K562 (cell line): ENCODE data around the gene TAF8. TPM values are rescaled to one million over a fixed set of nuclear protein-coding genes. Genes with fewer than 3 reads are reported as not detected.
A peak's percentile ranks its signal among the peaks of the same experiment; 100 is the strongest.

Source experiments
- BCL6 ChIP-seq: fragments of 250-450 bp; sonication (Bioruptor Pico); IDR thresholded peaks from 2 replicates; pipeline ENCODE4 v1.4.0; 2020
- DACH1 ChIP-seq: fragments of 450-650 bp; IDR thresholded peaks from 2 replicates; pipeline ENCODE4 v1.6.1; 2018; ENCODE audit not compliant: partially characterized antibody
- DNMT1 ChIP-seq: fragments of 450-650 bp; IDR thresholded peaks from 2 replicates; pipeline ENCODE4 v1.6.1; 2016; ENCODE audit warnings: antibody characterized with exemption, mild to moderate bottlenecking
- HOXB6 ChIP-seq: fragments of 250-450 bp; sonication (Bioruptor Pico); IDR thresholded peaks from 2 replicates; pipeline ENCODE4 v1.5.1; 2022; ENCODE audit warnings: mild to moderate bottlenecking, borderline replicate concordance
- HSF4 ChIP-seq: fragments of 250-450 bp; sonication (Bioruptor Pico); IDR thresholded peaks from 2 replicates; pipeline ENCODE4 v2.1.2; 2022; ENCODE audit warnings: mild to moderate bottlenecking, moderate library complexity, borderline replicate concordance
- KLF6 ChIP-seq: fragments of 250-450 bp; sonication (Bioruptor Pico); IDR thresholded peaks from 2 replicates; pipeline ENCODE4 v1.4.0; 2020; ENCODE audit warnings: mild to moderate bottlenecking, moderate library complexity, borderline replicate concordance
- MAFK ChIP-seq: IDR thresholded peaks from 2 replicates; pipeline ENCODE4 v1.6.1; 2011; ENCODE audit warnings: low read length, improper control_type of control experiment
- NCOA4 ChIP-seq: fragments of 450-650 bp; IDR thresholded peaks from 2 replicates; pipeline ENCODE4 v1.6.1; 2018; ENCODE audit warnings: mild to moderate bottlenecking; ENCODE audit not compliant: partially characterized antibody
- PRPF4 ChIP-seq: fragments of 200-400 bp; formaldehyde crosslinking; IDR thresholded peaks from one replicate; pipeline ENCODE4 v1.6.1; 2017; ENCODE audit warnings: low read length, low read depth, mild to moderate bottlenecking; ENCODE audit not compliant: insufficient read depth, poor library complexity, severe bottlenecking
- PTTG1 ChIP-seq: fragments of 450-650 bp; IDR thresholded peaks from 2 replicates; pipeline ENCODE4 v1.6.1; 2016; ENCODE audit warnings: low read depth, mild to moderate bottlenecking, missing genetic modification characterization, missing compliant biosample characterization
- RAD21 ChIP-seq, 2 experiments: fragments of 250-450 bp in 1 of 2; fragments of 450-650 bp in 1 of 2; sonication (Bioruptor Pico) in 1 of 2; formaldehyde crosslinking in 1 of 2; IDR thresholded peaks in 1 of 2; conservative IDR thresholded peaks in 1 of 2; 2 replicates each; pipeline versions ENCODE4 v1.4.0 to v1.8.0; 2020 to 2022; ENCODE audit warnings: mild to moderate bottlenecking in 2 of 2, moderate library complexity in 1 of 2
- ZFP30 ChIP-seq: fragments of 250-450 bp; sonication (Bioruptor Pico); IDR thresholded peaks from 2 replicates; pipeline ENCODE4 v1.8.0; 2022; ENCODE audit warnings: moderate library complexity, mild to moderate bottlenecking, inconsistent platforms, borderline replicate concordance
- ZNF324 ChIP-seq: fragments of 250-450 bp; sonication (Bioruptor Pico); IDR thresholded peaks from 2 replicates; pipeline ENCODE4 v1.4.0; 2020; ENCODE audit warnings: mild to moderate bottlenecking
- ZNF699 ChIP-seq: fragments of 250-450 bp; sonication (Bioruptor Pico); IDR thresholded peaks from 2 replicates; pipeline ENCODE4 v1.8.0; 2021; ENCODE audit warnings: mild to moderate bottlenecking, moderate library complexity; ENCODE audit not compliant: insufficient replicate concordance
- polyA plus RNA-seq, 8 experiments: library from polyadenylated mRNA; depleted of rRNA in 4 of 8; stranded (reverse) in 5 of 8; unstranded in 3 of 8; fragments of >200 nt; fragmentation: Nextera tagmentation in 2 of 8; fragmentation: Illumina TruSeq in 1 of 8; extraction: Ambion mirVana in 2 of 8; extraction: Trizol in 1 of 8; gene quantifications; 2 replicates each; pipeline versions ENCODE4 v1.2.1 to v1.2.3, GENCODE V29; 2011 to 2014; ENCODE audit warnings: inconsistent platforms in 1 of 8, missing spikeins in 1 of 8
- total RNA-seq, 7 experiments: library from RNA; depleted of rRNA in 6 of 7; stranded (reverse); fragments of >200 nt in 6 of 7; fragmentation: Illumina TruSeq in 2 of 7; extraction: Trizol in 2 of 7; gene quantifications; 2 replicates each; pipeline versions ENCODE4 v1.2.1 to v1.2.3, GENCODE V29; 2011 to 2021; ENCODE audit warnings: low replicate concordance in 1 of 7
- TF ChIP-seq, protein P1 (sequence below): sonication (generic); formaldehyde crosslinking; IDR thresholded peaks from 2 replicates; pipeline ENCODE4 v1.5.0; 2020; ENCODE audit warnings: missing genetic modification reagents
- TF ChIP-seq, protein P2 (sequence below): fragments of 450-650 bp; IDR thresholded peaks from 2 replicates; pipeline ENCODE4 v1.6.1; 2017; ENCODE audit warnings: mild to moderate bottlenecking, moderate library complexity
- TF ChIP-seq, protein P3 (sequence below): sonication (generic); formaldehyde crosslinking; IDR thresholded peaks from 2 replicates; pipeline ENCODE4 v1.8.0; 2022; ENCODE audit warnings: mild to moderate bottlenecking, low read depth, missing genetic modification reagents
- TF ChIP-seq, protein P4 (sequence below): sonication (generic); formaldehyde crosslinking; IDR thresholded peaks from 2 replicates; pipeline ENCODE4 v1.8.0; 2022; ENCODE audit warnings: mild to moderate bottlenecking, missing genetic modification reagents
- TF ChIP-seq, protein P5 (sequence below): fragments of 250-450 bp; sonication (Bioruptor Pico); IDR thresholded peaks from 2 replicates; pipeline ENCODE4 v1.4.0; 2020
- TF ChIP-seq, protein P6 (sequence below): fragments of 250-450 bp; sonication (Bioruptor Pico); IDR thresholded peaks from 2 replicates; pipeline ENCODE4 v1.4.0; 2020; ENCODE audit warnings: mild to moderate bottlenecking

Gene TAF8
- total and polyA plus RNA-seq, 9 of the 15 experiments (the other 6 are each of a cell fraction or from before 2014, with no cell fraction given) = 29.4 to 84.0 (median 52.6) TPM

DNA sequence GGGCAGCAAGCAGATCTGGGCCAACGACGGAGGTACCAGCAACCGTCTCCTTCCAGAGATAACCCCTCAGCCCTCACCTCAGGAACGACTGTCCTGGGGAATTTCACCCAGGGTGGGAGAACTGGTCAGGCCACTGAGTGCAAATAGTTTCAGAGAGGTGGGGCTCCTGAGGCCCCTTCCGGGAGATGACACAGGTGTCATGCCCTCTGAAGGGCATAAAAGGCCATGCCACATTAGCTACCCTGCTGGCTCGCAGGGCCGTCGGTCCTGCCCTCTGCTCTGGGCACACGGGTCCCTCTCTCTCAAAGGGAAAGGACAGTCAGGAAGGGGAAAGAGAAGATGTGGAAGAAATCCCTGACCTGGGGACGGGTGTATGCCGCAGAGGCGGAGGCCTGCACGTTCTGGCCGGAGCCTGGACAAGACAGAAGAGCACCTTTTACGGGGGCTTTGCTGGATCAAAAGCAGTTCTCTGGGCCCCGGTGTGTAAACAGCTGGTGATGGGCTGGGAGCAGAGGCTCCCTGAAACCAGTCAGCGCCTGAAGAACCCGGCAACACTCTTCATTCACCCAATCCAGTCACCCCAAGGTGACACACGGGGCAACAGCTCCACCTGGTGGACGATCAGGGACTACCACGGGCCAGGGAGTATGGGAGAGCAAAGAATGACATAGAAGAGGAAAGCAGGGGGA is 6.4 kb upstream of the TAF8 start (continued):
- TF ChIP-seq, protein P1, sequence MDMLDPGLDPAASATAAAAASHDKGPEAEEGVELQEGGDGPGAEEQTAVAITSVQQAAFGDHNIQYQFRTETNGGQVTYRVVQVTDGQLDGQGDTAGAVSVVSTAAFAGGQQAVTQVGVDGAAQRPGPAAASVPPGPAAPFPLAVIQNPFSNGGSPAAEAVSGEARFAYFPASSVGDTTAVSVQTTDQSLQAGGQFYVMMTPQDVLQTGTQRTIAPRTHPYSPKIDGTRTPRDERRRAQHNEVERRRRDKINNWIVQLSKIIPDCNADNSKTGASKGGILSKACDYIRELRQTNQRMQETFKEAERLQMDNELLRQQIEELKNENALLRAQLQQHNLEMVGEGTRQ (CRISPR knock-in tag) = no peak
- TF ChIP-seq, protein P2, sequence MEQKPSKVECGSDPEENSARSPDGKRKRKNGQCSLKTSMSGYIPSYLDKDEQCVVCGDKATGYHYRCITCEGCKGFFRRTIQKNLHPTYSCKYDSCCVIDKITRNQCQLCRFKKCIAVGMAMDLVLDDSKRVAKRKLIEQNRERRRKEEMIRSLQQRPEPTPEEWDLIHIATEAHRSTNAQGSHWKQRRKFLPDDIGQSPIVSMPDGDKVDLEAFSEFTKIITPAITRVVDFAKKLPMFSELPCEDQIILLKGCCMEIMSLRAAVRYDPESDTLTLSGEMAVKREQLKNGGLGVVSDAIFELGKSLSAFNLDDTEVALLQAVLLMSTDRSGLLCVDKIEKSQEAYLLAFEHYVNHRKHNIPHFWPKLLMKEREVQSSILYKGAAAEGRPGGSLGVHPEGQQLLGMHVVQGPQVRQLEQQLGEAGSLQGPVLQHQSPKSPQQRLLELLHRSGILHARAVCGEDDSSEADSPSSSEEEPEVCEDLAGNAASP = no peak
- TF ChIP-seq, protein P3, sequence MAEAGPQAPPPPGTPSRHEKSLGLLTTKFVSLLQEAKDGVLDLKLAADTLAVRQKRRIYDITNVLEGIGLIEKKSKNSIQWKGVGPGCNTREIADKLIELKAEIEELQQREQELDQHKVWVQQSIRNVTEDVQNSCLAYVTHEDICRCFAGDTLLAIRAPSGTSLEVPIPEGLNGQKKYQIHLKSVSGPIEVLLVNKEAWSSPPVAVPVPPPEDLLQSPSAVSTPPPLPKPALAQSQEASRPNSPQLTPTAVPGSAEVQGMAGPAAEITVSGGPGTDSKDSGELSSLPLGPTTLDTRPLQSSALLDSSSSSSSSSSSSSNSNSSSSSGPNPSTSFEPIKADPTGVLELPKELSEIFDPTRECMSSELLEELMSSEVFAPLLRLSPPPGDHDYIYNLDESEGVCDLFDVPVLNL (CRISPR knock-in tag) = no peak
- TF ChIP-seq BCL6 (CRISPR knock-in tag) = no peak
- no peak for TF ChIP-seq HOXB6
- TF ChIP-seq, protein P4, sequence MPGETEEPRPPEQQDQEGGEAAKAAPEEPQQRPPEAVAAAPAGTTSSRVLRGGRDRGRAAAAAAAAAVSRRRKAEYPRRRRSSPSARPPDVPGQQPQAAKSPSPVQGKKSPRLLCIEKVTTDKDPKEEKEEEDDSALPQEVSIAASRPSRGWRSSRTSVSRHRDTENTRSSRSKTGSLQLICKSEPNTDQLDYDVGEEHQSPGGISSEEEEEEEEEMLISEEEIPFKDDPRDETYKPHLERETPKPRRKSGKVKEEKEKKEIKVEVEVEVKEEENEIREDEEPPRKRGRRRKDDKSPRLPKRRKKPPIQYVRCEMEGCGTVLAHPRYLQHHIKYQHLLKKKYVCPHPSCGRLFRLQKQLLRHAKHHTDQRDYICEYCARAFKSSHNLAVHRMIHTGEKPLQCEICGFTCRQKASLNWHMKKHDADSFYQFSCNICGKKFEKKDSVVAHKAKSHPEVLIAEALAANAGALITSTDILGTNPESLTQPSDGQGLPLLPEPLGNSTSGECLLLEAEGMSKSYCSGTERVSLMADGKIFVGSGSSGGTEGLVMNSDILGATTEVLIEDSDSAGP = no peak
- no peak for TF ChIP-seq HSF4 (CRISPR knock-in tag)
- TF ChIP-seq DACH1 = peak; percentile 79
- TF ChIP-seq ZNF324 (CRISPR knock-in tag) = no peak
- TF ChIP-seq, protein P5, sequence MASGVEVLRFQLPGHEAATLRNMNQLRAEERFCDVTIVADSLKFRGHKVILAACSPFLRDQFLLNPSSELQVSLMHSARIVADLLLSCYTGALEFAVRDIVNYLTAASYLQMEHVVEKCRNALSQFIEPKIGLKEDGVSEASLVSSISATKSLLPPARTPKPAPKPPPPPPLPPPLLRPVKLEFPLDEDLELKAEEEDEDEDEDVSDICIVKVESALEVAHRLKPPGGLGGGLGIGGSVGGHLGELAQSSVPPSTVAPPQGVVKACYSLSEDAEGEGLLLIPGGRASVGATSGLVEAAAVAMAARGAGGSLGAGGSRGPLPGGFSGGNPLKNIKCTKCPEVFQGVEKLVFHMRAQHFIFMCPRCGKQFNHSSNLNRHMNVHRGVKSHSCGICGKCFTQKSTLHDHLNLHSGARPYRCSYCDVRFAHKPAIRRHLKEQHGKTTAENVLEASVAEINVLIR = no peak
- no peak for TF ChIP-seq ZNF699 (CRISPR knock-in tag)
- peak; percentile 55 for TF ChIP-seq MAFK
- no peak for TF ChIP-seq ZFP30
- TF ChIP-seq DNMT1 = no peak
- peak; percentile 12 for TF ChIP-seq NCOA4
- TF ChIP-seq, protein P6, sequence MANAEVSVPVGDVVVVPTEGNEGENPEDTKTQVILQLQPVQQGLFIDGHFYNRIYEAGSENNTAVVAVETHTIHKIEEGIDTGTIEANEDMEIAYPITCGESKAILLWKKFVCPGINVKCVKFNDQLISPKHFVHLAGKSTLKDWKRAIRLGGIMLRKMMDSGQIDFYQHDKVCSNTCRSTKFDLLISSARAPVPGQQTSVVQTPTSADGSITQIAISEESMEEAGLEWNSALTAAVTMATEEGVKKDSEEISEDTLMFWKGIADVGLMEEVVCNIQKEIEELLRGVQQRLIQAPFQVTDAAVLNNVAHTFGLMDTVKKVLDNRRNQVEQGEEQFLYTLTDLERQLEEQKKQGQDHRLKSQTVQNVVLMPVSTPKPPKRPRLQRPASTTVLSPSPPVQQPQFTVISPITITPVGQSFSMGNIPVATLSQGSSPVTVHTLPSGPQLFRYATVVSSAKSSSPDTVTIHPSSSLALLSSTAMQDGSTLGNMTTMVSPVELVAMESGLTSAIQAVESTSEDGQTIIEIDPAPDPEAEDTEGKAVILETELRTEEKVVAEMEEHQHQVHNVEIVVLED (CRISPR knock-in tag) = no peak
- TF ChIP-seq PTTG1 (tag) = no peak
- TF ChIP-seq KLF6 = no peak
- peak; percentile 100 for TF ChIP-seq RAD21 (CRISPR knock-in tag; conservative IDR thresholded peaks at IDR 0.05 in 1 of 2, IDR thresholded peaks at IDR 0.05 in 1 of 2)
- TF ChIP-seq PRPF4 = no peak
